IMR-90 (cell line): ENCODE measurements around the gene BCAS3. TPM values are rescaled to one million over a fixed set of nuclear protein-coding genes. Genes with fewer than 3 reads are reported as not detected.

Experiments
- ATAC-seq: fragments of 200-7000 bp; cut with Tn5 transposase; 2 replicates; pipeline ENCODE4 v1.9.1; 2020; ENCODE audit warnings: low read depth, mild to moderate bottlenecking, moderate library complexity
- BruUV-seq: library from RNA; stranded (reverse); fragments of 400-500 nt; replicated peaks from 2 replicates; lab custom pipeline; 2021; lab: Mats Ljungman, UMichigan
- CTCF ChIA-PET: fragments of 300-600 bp; formaldehyde crosslinking; extraction: SDS; loops from one replicate; lab custom pipeline; 2021; ENCODE audit warnings: antibody characterized with exemption; lab: Yijun Ruan, JAX
- POLR2A ChIA-PET: fragments of 300-600 bp; sonication (Branson Sonifier 250); formaldehyde crosslinking; loops from one replicate; lab custom pipeline; 2022; ENCODE audit warnings: antibody characterized with exemption; ENCODE audit not compliant: unreplicated experiment; lab: Charles Lee
- DNase-seq: peaks from one replicate; pipeline ENCODE4 v3.0.0; 2013
- H2AFZ ChIP-seq: replicated peaks from 2 replicates; pipeline ENCODE3; 2013; ENCODE audit warnings: low read length, mild to moderate bottlenecking; ENCODE audit not compliant: poor library complexity
- H2AK5ac ChIP-seq: 2 replicates; pipeline ENCODE4 v1.6.1; 2013; ENCODE audit warnings: low read depth, low read length, inconsistent platforms
- H2AK9ac ChIP-seq: replicated peaks from 2 replicates; pipeline ENCODE3; 2013; ENCODE audit warnings: mild to moderate bottlenecking, low read depth, low read length, moderate library complexity; ENCODE audit not compliant: poor library complexity
- H2BK120ac ChIP-seq: 2 replicates; pipeline ENCODE4 v1.6.1; 2013; ENCODE audit warnings: low read depth, low read length, inconsistent platforms
- H2BK15ac ChIP-seq: 3 replicates; pipeline ENCODE4 v1.6.1; 2013; ENCODE audit warnings: low read depth, low read length, inconsistent platforms
- H2BK20ac ChIP-seq: 2 replicates; pipeline ENCODE4 v1.6.1; 2013; ENCODE audit warnings: low read depth, mild to moderate bottlenecking, inconsistent platforms, low read length, moderate library complexity
- H2BK5ac ChIP-seq: 2 replicates; pipeline ENCODE4 v1.6.1; 2013; ENCODE audit warnings: mild to moderate bottlenecking, low read depth, low read length, inconsistent platforms; ENCODE audit not compliant: poor library complexity, severe bottlenecking
- H3K14ac ChIP-seq: replicated peaks from 2 replicates; pipeline ENCODE4 v1.6.1; 2013; ENCODE audit warnings: low read depth, low read length, inconsistent platforms
- H3K18ac ChIP-seq: 2 replicates; pipeline ENCODE4 v1.6.1; 2013; ENCODE audit warnings: low read depth, low read length, control low read depth
- H3K23ac ChIP-seq: 2 replicates; pipeline ENCODE4 v1.6.1; 2013; ENCODE audit warnings: low read depth, low read length, inconsistent platforms
- H3K27ac ChIP-seq: 2 replicates; pipeline ENCODE4 v1.5.1; 2013; ENCODE audit warnings: mild to moderate bottlenecking, control low read depth, low read length; ENCODE audit not compliant: insufficient read depth
- H3K27me3 ChIP-seq: 2 replicates; pipeline ENCODE4 v1.6.1; 2013; ENCODE audit warnings: low read length; ENCODE audit not compliant: control insufficient read depth, insufficient read depth
- H3K36me3 ChIP-seq: 2 replicates; pipeline ENCODE4 v1.6.1; 2013; ENCODE audit warnings: low read length, mixed read lengths; ENCODE audit not compliant: control insufficient read depth, insufficient read depth
- H3K4ac ChIP-seq: 2 replicates; pipeline ENCODE4 v1.6.1; 2013; ENCODE audit warnings: low read depth, low read length, inconsistent platforms
- H3K4me1 ChIP-seq: 2 replicates; pipeline ENCODE4 v1.6.1; 2013; ENCODE audit warnings: low read length, mixed read lengths; ENCODE audit not compliant: control insufficient read depth, insufficient read depth
- H3K4me2 ChIP-seq: 2 replicates; pipeline ENCODE4 v1.6.1; 2013; ENCODE audit warnings: low read depth, mild to moderate bottlenecking, control low read depth, low read length, moderate library complexity
- H3K4me3 ChIP-seq: 2 replicates; pipeline ENCODE4 v1.5.1; 2013; ENCODE audit warnings: low read depth, mild to moderate bottlenecking, control low read depth, low read length, moderate library complexity; ENCODE audit not compliant: insufficient read depth
- H3K56ac ChIP-seq: 2 replicates; pipeline ENCODE4 v1.6.1; 2013; ENCODE audit warnings: low read length, inconsistent platforms; ENCODE audit not compliant: insufficient read depth; ENCODE audit errors: extremely low read depth
- H3K79me1 ChIP-seq, 2 experiments: 2 replicates each; pipeline ENCODE4 v1.6.1; 2013; ENCODE audit warnings: low read length in 2 of 2, inconsistent platforms in 1 of 2, low read depth in 1 of 2
- H3K9ac ChIP-seq: 2 replicates; pipeline ENCODE4 v1.6.1; 2013; ENCODE audit warnings: low read depth, low read length, control low read depth
- H3K9me1 ChIP-seq: 2 replicates; pipeline ENCODE4 v1.6.1; 2013; ENCODE audit warnings: low read length, inconsistent platforms; ENCODE audit not compliant: insufficient read depth
- H3K9me3 ChIP-seq: 2 replicates; pipeline ENCODE4 v1.6.1; 2013; ENCODE audit warnings: low read length; ENCODE audit not compliant: control insufficient read depth, insufficient read depth
- H4K20me1 ChIP-seq: 2 replicates; pipeline ENCODE4 v1.6.1; 2013; ENCODE audit warnings: low read length, inconsistent platforms; ENCODE audit not compliant: insufficient read depth
- H4K5ac ChIP-seq: 2 replicates; pipeline ENCODE4 v1.6.1; 2013; ENCODE audit warnings: mild to moderate bottlenecking, low read depth, low read length, control low read depth
- H4K8ac ChIP-seq, 2 experiments: 2 replicates each; pipeline ENCODE4 v1.6.1; 2013; ENCODE audit warnings: low read depth in 2 of 2, low read length in 2 of 2, control low read depth in 1 of 2, inconsistent platforms in 1 of 2
- H4K91ac ChIP-seq: 2 replicates; pipeline ENCODE4 v1.6.1; 2013; ENCODE audit warnings: low read depth, low read length, inconsistent platforms; ENCODE audit not compliant: insufficient read depth
- BHLHE40 ChIP-seq: fragments of 150-350 bp; IDR thresholded peaks from 2 replicates; pipeline ENCODE4 v1.6.1; 2016; ENCODE audit warnings: mild to moderate bottlenecking, low read depth, low read length
- FOS ChIP-seq: fragments of 150-350 bp; IDR thresholded peaks from 2 replicates; pipeline ENCODE4 v1.6.1; 2016; ENCODE audit warnings: low read depth, low read length
- MAZ ChIP-seq: IDR thresholded peaks from 2 replicates; pipeline ENCODE4 v1.6.1; 2012; ENCODE audit warnings: low read depth, mild to moderate bottlenecking, low read length, improper control_type of control experiment, moderate library complexity, borderline replicate concordance
- MXI1 ChIP-seq: IDR thresholded peaks from 2 replicates; pipeline ENCODE4 v1.6.1; 2012; ENCODE audit warnings: low read depth, mild to moderate bottlenecking, low read length, moderate library complexity, borderline replicate concordance
- NFE2L2 ChIP-seq: fragments of 150-350 bp; IDR thresholded peaks from 2 replicates; pipeline ENCODE4 v1.6.1; 2016; ENCODE audit warnings: low read depth, mild to moderate bottlenecking, low read length
- POLR2A ChIP-seq: IDR thresholded peaks from 2 replicates; pipeline ENCODE4 v1.6.1; 2012; ENCODE audit warnings: mild to moderate bottlenecking, low read depth, low read length
- RAD21 ChIP-seq: IDR thresholded peaks from 2 replicates; pipeline ENCODE4 v1.6.1; 2012; ENCODE audit warnings: low read length, improper control_type of control experiment
- RFX5 ChIP-seq: IDR thresholded peaks from 2 replicates; pipeline ENCODE4 v1.8.0; 2012; ENCODE audit warnings: low read depth, mild to moderate bottlenecking, low read length, moderate library complexity
- USF2 ChIP-seq: fragments of 150-350 bp; IDR thresholded peaks from 2 replicates; pipeline ENCODE4 v1.6.1; 2017; ENCODE audit warnings: mild to moderate bottlenecking, antibody characterized with exemption, low read length, low read depth
- WGBS, 2 experiments: methylation state at CpG; one replicate each; pipeline versions ENCODE4 v1.1.5 to v1.1.7; 2013; ENCODE audit warnings: missing lambda C conversion rate in 2 of 2; ENCODE audit not compliant: insufficient read length in 1 of 2; ENCODE audit errors: extremely low coverage in 2 of 2; 5-methylcytosine and 5-hydroxymethylcytosine counted together
- dilution Hi-C: fragments of 300-500 bp; cut with HindIII; formaldehyde crosslinking; loops from one replicate; pipeline ENCODE4 v1.14.3; 2018; ENCODE audit warnings: low sequenced_read_pairs; ENCODE audit not compliant: unreplicated experiment
- in situ Hi-C: fragments of 300-500 bp; cut with MboI; formaldehyde crosslinking; loops from 3 replicates; pipeline ENCODE4 v1.14.3; 2019; ENCODE audit warnings: low sequenced_read_pairs, inconsistent platforms, mixed read lengths
- intact Hi-C: fragments of 100-400 bp; cut with micrococcal nuclease; formaldehyde crosslinking; loops from 2 replicates; pipeline ENCODE4 v1.10.0; 2022
- polyA plus RNA-seq, 3 experiments: library from polyadenylated mRNA; depleted of rRNA; stranded (reverse); fragments of >200 nt; gene quantifications; 2 replicates each; pipeline ENCODE4 v1.2.3, GENCODE V29; 2012; ENCODE audit warnings: low replicate concordance in 1 of 3
- total RNA-seq: library from RNA; depleted of rRNA; stranded (reverse); fragments of >200 nt; gene quantifications from 2 replicates; pipeline ENCODE4 v1.2.3, GENCODE V29; 2012
- TF ChIP-seq, protein P1 (sequence below): fragments of 150-350 bp; IDR thresholded peaks from 2 replicates; pipeline ENCODE4 v1.6.1; 2016; ENCODE audit warnings: low read depth, mild to moderate bottlenecking, low read length, moderate library complexity, borderline replicate concordance

Gene BCAS3
- total and polyA plus RNA-seq, 2 of the 4 experiments (the other 2 are of a cell fraction): 6.3 to 27.1 TPM

DNA sequence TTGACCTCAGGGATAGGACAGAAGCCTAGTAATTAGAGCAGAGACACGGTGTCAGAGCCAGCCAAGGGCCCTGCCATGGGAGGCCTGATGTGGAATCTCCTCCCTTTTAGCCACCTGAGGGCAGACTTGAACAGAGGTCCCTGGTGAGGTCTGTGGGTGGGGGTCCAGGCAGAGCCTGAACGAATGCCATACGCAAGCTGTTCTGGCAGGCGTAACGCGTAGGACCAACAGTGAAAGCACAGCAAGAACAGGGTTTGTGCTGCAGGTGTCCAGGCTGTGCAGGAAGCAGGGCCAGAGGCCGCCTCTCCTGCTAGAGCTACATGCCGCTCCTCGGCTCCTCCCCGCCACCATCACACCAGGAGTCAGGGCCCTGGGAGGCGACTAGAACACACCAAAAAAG is 640.1 kb downstream of the BCAS3 start:
- H4K8ac ChIP-seq: no peak overlapping the region
- H3K4me2 ChIP-seq: no peak overlapping the region
- dilution Hi-C loops (no loop called here), in situ Hi-C loops (no loop called here), intact Hi-C loops (no loop called here)
- H3K9me1 ChIP-seq: peaks cover 6% of the 10 kb centered on the region; the same call in 1 of the 2 replicates
- no peak overlapping the region for H3K27ac ChIP-seq
- DNase-seq (no peak), ATAC-seq (no peak)
- H2AFZ ChIP-seq: no peak overlapping the region
- no peak overlapping the region for H4K5ac ChIP-seq
- H3K9me3 ChIP-seq: no peaks in the 10 kb centered on the region
- no peak overlapping the region for H3K9ac ChIP-seq
- no peak overlapping the region for H3K23ac ChIP-seq
- peak overlapping the region; percentile 67; the same call in 1 of the 2 replicates for H2AK5ac ChIP-seq
- H3K36me3 ChIP-seq: no peaks in the 10 kb centered on the region
- H2AK9ac ChIP-seq: peak overlapping the region; percentile 29
- no peak overlapping the region for H3K18ac ChIP-seq
- no peak overlapping the region; the same call in 1 of the 2 replicates for H2BK20ac ChIP-seq
- H3K56ac ChIP-seq: no peak overlapping the region
- 0 out of 2 replicates have a peak overlapping the region, but pooled peaks have one; percentile 2 for H3K14ac ChIP-seq
- no peak overlapping the region for H2BK5ac ChIP-seq
- BruUV-seq: no TSS peak
- H4K20me1 ChIP-seq: no peaks in the 10 kb centered on the region
- H3K4me3 ChIP-seq: no peak overlapping the region
- peaks cover 9% of the 10 kb centered on the region for H3K4me1 ChIP-seq
- H3K4ac ChIP-seq: no peak overlapping the region
- H2BK120ac ChIP-seq: no peak overlapping the region
- no peak overlapping the region for H4K91ac ChIP-seq
- WGBS, 2 experiments: 100% methylated on average over 1 of the region's 11 CpGs; no CpG with 5 or more reads in 1 of the 2 experiments
- ChIA-PET CTCF (no interaction called here), POLR2A (no interaction called here)
- no peaks in the 10 kb centered on the region for H3K27me3 ChIP-seq
- TF ChIP-seq NFE2L2: no peak
- no peak for TF ChIP-seq USF2
- TF ChIP-seq, protein P1, sequence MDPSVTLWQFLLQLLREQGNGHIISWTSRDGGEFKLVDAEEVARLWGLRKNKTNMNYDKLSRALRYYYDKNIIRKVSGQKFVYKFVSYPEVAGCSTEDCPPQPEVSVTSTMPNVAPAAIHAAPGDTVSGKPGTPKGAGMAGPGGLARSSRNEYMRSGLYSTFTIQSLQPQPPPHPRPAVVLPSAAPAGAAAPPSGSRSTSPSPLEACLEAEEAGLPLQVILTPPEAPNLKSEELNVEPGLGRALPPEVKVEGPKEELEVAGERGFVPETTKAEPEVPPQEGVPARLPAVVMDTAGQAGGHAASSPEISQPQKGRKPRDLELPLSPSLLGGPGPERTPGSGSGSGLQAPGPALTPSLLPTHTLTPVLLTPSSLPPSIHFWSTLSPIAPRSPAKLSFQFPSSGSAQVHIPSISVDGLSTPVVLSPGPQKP: no peak
- no peak for TF ChIP-seq BHLHE40
- no peak for TF ChIP-seq POLR2A
- TF ChIP-seq FOS: no peak
- TF ChIP-seq MXI1: no peak
- no peak for TF ChIP-seq RAD21
- TF ChIP-seq MAZ: no peak
- TF ChIP-seq RFX5: no peak
- peaks cover 0 to 3% of the 10 kb centered on the region in 2 experiments; a peak in 1 of 4 replicates for H3K79me1 ChIP-seq
- peak overlapping the region; percentile 83; the same call in 2 of the 3 replicates for H2BK15ac ChIP-seq
